SH-SY5Y (cell line): Measurements from ENCODE around the gene ATP8B4.

Source experiments
- GATA2 ChIP-seq: IDR thresholded peaks from 2 replicates; pipeline ENCODE4 v1.6.1; 2011; ENCODE audit warnings: mild to moderate bottlenecking, low read depth, low read length
- GATA3 ChIP-seq: IDR thresholded peaks from 2 replicates; pipeline ENCODE4 v1.6.1; 2011; ENCODE audit warnings: low read depth, mild to moderate bottlenecking, low read length, moderate library complexity

DNA sequence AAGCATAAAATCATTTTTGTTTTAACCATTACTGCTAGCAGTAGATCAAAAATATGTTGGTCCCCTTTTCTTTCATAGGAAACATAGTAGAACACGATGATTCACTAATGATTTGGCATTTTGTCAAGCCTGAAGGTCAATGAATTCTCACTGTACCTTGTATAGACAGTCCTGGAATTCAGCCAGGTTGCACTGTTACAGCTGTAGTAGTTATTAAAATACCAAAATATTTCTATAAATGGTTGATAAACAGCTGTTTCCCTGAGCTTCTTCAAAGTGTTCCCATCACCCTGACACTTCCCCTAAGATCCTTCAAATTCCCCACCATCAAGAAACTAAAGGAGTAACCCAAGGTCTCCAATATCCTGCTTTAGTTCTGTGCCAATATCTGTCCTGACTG, 200.9 kb downstream of the ATP8B4 start:
- TF ChIP-seq GATA3 (no peak), GATA2 (no peak)
